ENCODE results near the gene TBL1X. TPM values are rescaled to one million over a fixed set of nuclear protein-coding genes. Genes with fewer than 3 reads are reported as not detected.

TBL1X gene
- total and polyA plus RNA-seq, 2 experiments from 2014 or later, result 21.8 to 29.9 TPM

- H3K27me3 ChIP-seq, result no peaks in the 10 kb centered on the region
- TF ChIP-seq, protein P1, sequence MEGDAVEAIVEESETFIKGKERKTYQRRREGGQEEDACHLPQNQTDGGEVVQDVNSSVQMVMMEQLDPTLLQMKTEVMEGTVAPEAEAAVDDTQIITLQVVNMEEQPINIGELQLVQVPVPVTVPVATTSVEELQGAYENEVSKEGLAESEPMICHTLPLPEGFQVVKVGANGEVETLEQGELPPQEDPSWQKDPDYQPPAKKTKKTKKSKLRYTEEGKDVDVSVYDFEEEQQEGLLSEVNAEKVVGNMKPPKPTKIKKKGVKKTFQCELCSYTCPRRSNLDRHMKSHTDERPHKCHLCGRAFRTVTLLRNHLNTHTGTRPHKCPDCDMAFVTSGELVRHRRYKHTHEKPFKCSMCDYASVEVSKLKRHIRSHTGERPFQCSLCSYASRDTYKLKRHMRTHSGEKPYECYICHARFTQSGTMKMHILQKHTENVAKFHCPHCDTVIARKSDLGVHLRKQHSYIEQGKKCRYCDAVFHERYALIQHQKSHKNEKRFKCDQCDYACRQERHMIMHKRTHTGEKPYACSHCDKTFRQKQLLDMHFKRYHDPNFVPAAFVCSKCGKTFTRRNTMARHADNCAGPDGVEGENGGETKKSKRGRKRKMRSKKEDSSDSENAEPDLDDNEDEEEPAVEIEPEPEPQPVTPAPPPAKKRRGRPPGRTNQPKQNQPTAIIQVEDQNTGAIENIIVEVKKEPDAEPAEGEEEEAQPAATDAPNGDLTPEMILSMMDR (IDR thresholded peaks at IDR 0.05; ENCODE audit: low read depth, low read length), result no peak
- H3K4me1 ChIP-seq (ENCODE audit: low read depth), result peaks cover 14% of the 10 kb centered on the region
- no peaks in the 10 kb centered on the region for H3K9me3 ChIP-seq (ENCODE audit: low read depth)
- no peaks in the 10 kb centered on the region for H3K36me3 ChIP-seq
- H3K4me3 ChIP-seq, result no peak overlapping the region
- no peak for DNase-seq (ENCODE audit: low read depth in 1 of 2, low spot score in 1 of 2)
- no peak overlapping the region for H3K27ac ChIP-seq
Measured at GRCh38 chrX:9606971-9607370, 142.1 kb downstream of the TBL1X start.

- peak in 1 of 2 donors; percentile 46 for DNase-seq (ENCODE audit: low read depth in 1 of 2, low spot score in 1 of 2)
- Histone ChIP-seq H3K36me3 (no peaks in the 10 kb centered on the region), H3K27me3 (no peaks in the 10 kb centered on the region), H3K4me1 (ENCODE audit: low read depth) (peaks cover 14% of the 10 kb centered on the region), H3K27ac (peak overlapping the region; percentile 82), H3K9me3 (ENCODE audit: low read depth) (no peaks in the 10 kb centered on the region), H3K4me3 (no peak overlapping the region)
- TF ChIP-seq, protein P1 (IDR thresholded peaks at IDR 0.05; ENCODE audit: low read depth, low read length), result no peak
Measured at GRCh38 chrX:9609499-9609898, 144.6 kb downstream of the TBL1X start.

GRCh38 chrX:9609987-9610386, 145.1 kb downstream of the TBL1X start:
- Histone ChIP-seq H3K9me3 (ENCODE audit: low read depth) (no peaks in the 10 kb centered on the region), H3K36me3 (no peaks in the 10 kb centered on the region), H3K4me3 (no peak overlapping the region), H3K4me1 (ENCODE audit: low read depth) (peaks cover 14% of the 10 kb centered on the region), H3K27ac (peak overlapping the region; percentile 82), H3K27me3 (no peaks in the 10 kb centered on the region)
- TF ChIP-seq, protein P1 (IDR thresholded peaks at IDR 0.05; ENCODE audit: low read depth, low read length), result no peak
- DNase-seq (ENCODE audit: low read depth in 1 of 2, low spot score in 1 of 2), result peak in 1 of 2 donors; percentile 2

DNA sequence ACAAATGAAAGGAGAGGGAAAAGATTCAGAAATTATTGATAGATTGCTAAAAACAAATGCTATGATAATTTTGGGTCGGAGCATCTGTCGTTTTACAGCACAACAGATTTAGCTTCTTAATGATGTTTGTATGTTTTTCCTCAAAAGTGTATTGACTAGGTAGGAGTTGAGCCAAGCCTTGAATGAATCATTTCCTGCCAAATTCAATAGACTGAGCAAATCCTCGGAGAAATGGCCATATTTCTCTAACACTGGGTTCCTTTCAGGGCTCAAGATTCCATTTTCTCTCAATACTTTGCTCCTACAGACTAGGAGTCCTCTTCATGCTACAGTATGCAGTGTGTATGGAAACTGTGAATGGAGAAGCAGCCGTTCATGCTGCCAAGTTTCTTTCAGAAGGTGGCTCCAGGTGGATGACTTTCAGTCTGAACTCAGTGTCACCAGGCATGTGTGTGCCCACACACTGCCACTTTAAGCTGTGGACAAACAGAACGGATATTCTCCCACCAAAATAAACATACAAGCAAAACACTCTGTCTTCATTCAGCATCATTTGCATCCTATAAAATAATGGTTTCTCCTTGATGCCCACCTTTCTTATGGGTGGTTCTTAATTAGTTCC, 146.0 kb downstream of the TBL1X start:
- Histone ChIP-seq H3K9me3 (ENCODE audit: low read depth) (no peaks in the 10 kb centered on the region), H3K27me3 (no peaks in the 10 kb centered on the region), H3K36me3 (no peaks in the 10 kb centered on the region), H3K27ac (no peak overlapping the region), H3K4me3 (no peak overlapping the region), H3K4me1 (ENCODE audit: low read depth) (peaks cover 14% of the 10 kb centered on the region)
- TF ChIP-seq, protein P1 (IDR thresholded peaks at IDR 0.05; ENCODE audit: low read depth, low read length), result no peak
- peak in 1 of 2 donors; percentile 25 for DNase-seq (ENCODE audit: low read depth in 1 of 2, low spot score in 1 of 2)

DNA sequence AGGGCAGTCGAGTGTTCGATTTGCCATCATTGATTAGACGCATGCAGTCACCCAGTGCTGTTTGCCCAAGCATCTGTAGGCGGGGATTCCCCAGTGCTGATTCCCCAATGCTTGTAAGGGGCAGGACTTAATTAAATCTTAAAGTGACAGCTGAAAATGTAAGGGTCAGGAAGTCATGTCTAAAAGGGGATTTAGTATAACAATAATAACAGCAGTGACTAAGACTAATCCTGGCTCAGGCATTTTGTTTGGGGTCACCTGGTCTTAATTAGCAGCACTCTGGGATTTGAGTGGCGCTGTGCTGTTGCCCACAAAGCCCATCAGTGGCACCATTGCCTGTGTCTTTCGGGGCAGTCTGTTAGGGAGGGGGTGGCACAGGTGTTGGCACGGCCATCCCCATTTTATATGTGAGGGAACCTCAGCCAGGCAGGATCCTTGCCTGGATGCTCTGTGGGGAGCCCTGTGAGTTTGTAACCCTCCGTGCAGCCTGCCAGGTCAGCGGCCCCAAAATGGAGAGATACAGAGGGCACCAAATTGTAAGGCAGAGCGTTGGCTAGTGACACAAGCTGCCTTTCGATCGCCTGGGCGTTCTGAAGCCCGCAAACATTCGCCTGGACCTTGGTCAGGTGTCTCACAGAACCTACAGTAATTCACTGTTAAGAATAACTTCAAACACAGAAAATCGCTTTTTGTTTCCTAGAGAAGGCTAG, 146.7 kb downstream of the TBL1X start:
- Histone ChIP-seq H3K27me3 (no peaks in the 10 kb centered on the region), H3K9me3 (ENCODE audit: low read depth) (no peaks in the 10 kb centered on the region), H3K4me3 (no peak overlapping the region), H3K27ac (no peak overlapping the region), H3K4me1 (ENCODE audit: low read depth) (peaks cover 14% of the 10 kb centered on the region), H3K36me3 (no peaks in the 10 kb centered on the region)
- no peak for DNase-seq (ENCODE audit: low read depth in 1 of 2, low spot score in 1 of 2)
- TF ChIP-seq, protein P1 (IDR thresholded peaks at IDR 0.05; ENCODE audit: low read depth, low read length), result no peak

Measured in cardiac muscle cell (in vitro differentiated cells and primary cell).